MM.1S (cell line): ENCODE data around the gene ADAM19.

ENCODE experiments used
- DNase-seq: peaks from one replicate; pipeline ENCODE4 v3.0.0-alpha.2; 2015
- H2AFZ ChIP-seq: fragments of 300-600 bp; sonication (generic); 2 replicates; pipeline ENCODE4 v1.6.0; 2016; ENCODE audit warnings: antibody characterized with exemption, low read length
- H3F3A ChIP-seq: fragments of 300-600 bp; sonication (generic); 2 replicates; pipeline ENCODE4 v1.6.1; 2016; ENCODE audit warnings: mild to moderate bottlenecking, antibody characterized with exemption, low read length, moderate library complexity, mixed read lengths; ENCODE audit not compliant: insufficient read depth
- H3K27ac ChIP-seq: fragments of 300-600 bp; sonication (generic); 2 replicates; pipeline ENCODE4 v1.5.1; 2016; ENCODE audit warnings: mild to moderate bottlenecking, low read length
- H3K27me3 ChIP-seq: fragments of 300-600 bp; sonication (generic); replicated peaks from 2 replicates; pipeline ENCODE4 v1.6.0; 2016; ENCODE audit warnings: low read length; ENCODE audit not compliant: insufficient read depth
- H3K36me3 ChIP-seq: fragments of 300-600 bp; sonication (generic); replicated peaks from 2 replicates; pipeline ENCODE4 v1.6.1; 2016; ENCODE audit warnings: mild to moderate bottlenecking, low read length, mixed read lengths; ENCODE audit not compliant: insufficient read depth
- H3K4me1 ChIP-seq: fragments of 300-600 bp; sonication (generic); 2 replicates; pipeline ENCODE4 v1.6.1; 2016; ENCODE audit warnings: low read length, mixed read lengths
- H3K4me2 ChIP-seq: fragments of 300-600 bp; sonication (generic); 2 replicates; pipeline ENCODE4 v1.6.0; 2016; ENCODE audit warnings: low read depth, low read length
- H3K4me3 ChIP-seq: fragments of 300-600 bp; sonication (generic); 2 replicates; pipeline ENCODE4 v1.5.1; 2016; ENCODE audit warnings: low read length, mixed read lengths
- H3K79me2 ChIP-seq: fragments of 300-600 bp; sonication (generic); 2 replicates; pipeline ENCODE4 v1.6.1; 2016; ENCODE audit warnings: mixed run types, low read length, mixed read lengths
- H3K9ac ChIP-seq: fragments of 300-600 bp; sonication (generic); 2 replicates; pipeline ENCODE4 v1.6.1; 2016; ENCODE audit warnings: low read length, mixed read lengths
- H3K9me2 ChIP-seq: fragments of 300-600 bp; sonication (generic); replicated peaks from 2 replicates; pipeline ENCODE4 v1.6.1; 2016; ENCODE audit warnings: mild to moderate bottlenecking, low read length, mixed read lengths; ENCODE audit not compliant: insufficient read depth
- H3K9me3 ChIP-seq: fragments of 300-600 bp; sonication (generic); replicated peaks from 2 replicates; pipeline ENCODE4 v1.6.1; 2016; ENCODE audit warnings: mild to moderate bottlenecking, low read length, mixed read lengths; ENCODE audit not compliant: insufficient read depth
- H4K20me1 ChIP-seq: fragments of 300-600 bp; sonication (generic); 2 replicates; pipeline ENCODE4 v1.6.1; 2016; ENCODE audit warnings: mild to moderate bottlenecking, low read length, moderate library complexity, mixed read lengths; ENCODE audit not compliant: insufficient read depth
- EZH2 ChIP-seq: fragments of 300-600 bp; sonication (generic); optimal IDR thresholded peaks from 2 replicates; pipeline ENCODE3; 2017; ENCODE audit warnings: low read depth, mild to moderate bottlenecking, antibody characterized with exemption, low read length, mixed read lengths
- EZH2phosphoT487 ChIP-seq: fragments of 300-600 bp; sonication (generic); IDR thresholded peaks from 2 replicates; pipeline ENCODE4 v1.6.1; 2018; ENCODE audit warnings: antibody characterized with exemption, low read length
- TF ChIP-seq, protein P1 (sequence below): fragments of 300-600 bp; sonication (generic); IDR thresholded peaks from 2 replicates; pipeline ENCODE4 v1.5.1; 2016; ENCODE audit warnings: antibody characterized with exemption, low read length, mixed read lengths

ADAM19 gene

DNA sequence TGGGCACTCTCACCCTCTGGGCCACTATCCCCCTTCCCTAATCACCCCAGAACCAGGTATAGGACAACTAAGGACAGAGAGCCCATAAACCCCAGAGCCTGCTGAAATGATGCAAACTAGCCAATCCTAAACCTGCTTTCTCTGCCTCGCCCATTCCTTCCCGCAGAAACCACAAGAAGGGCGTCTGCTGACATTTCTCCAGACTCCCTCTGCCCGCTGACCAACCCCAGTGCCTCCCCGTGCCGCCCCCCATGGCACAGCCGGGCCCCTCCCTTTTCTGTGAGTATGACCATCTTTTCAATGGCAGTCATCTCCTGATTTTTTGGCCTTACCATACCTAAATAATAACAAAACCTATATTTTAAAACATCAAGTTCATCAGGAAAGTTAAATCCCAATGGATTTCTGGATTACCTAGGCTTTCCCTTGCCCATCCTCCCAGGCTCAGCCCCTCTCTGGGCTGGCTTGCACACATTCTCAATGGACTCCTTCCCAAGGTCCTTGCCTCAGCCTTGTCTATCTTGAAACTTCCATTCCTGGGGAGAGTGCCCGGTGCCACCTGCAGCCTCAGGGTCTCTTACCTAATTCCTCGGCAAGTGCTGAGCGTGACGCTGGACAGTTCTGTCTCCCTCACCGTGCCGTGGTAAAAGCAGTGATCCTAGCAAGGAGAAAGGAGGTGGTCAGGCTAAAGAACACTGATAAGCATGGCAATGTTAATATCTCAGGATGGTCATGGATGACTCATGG is 45.2 kb downstream of the ADAM19 start:
- DNase-seq: no peak
- Histone ChIP-seq H4K20me1 (no peaks in the 10 kb centered on the region), H3K79me2 (no peaks in the 10 kb centered on the region), H3K27me3 (no peaks in the 10 kb centered on the region), H3K9ac (no peak overlapping the region), H3K4me1 (no peaks in the 10 kb centered on the region), H3K9me3 (no peaks in the 10 kb centered on the region), H3K9me2 (no peaks in the 10 kb centered on the region), H3F3A (no peaks in the 10 kb centered on the region), H3K27ac (no peak overlapping the region), H3K4me3 (no peak overlapping the region), H3K4me2 (no peak overlapping the region), H3K36me3 (no peaks in the 10 kb centered on the region), H2AFZ (no peak overlapping the region)
- TF ChIP-seq EZH2phosphoT487: no peak
- TF ChIP-seq EZH2: no peak
- TF ChIP-seq, protein P1, sequence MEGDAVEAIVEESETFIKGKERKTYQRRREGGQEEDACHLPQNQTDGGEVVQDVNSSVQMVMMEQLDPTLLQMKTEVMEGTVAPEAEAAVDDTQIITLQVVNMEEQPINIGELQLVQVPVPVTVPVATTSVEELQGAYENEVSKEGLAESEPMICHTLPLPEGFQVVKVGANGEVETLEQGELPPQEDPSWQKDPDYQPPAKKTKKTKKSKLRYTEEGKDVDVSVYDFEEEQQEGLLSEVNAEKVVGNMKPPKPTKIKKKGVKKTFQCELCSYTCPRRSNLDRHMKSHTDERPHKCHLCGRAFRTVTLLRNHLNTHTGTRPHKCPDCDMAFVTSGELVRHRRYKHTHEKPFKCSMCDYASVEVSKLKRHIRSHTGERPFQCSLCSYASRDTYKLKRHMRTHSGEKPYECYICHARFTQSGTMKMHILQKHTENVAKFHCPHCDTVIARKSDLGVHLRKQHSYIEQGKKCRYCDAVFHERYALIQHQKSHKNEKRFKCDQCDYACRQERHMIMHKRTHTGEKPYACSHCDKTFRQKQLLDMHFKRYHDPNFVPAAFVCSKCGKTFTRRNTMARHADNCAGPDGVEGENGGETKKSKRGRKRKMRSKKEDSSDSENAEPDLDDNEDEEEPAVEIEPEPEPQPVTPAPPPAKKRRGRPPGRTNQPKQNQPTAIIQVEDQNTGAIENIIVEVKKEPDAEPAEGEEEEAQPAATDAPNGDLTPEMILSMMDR: no peak

DNA sequence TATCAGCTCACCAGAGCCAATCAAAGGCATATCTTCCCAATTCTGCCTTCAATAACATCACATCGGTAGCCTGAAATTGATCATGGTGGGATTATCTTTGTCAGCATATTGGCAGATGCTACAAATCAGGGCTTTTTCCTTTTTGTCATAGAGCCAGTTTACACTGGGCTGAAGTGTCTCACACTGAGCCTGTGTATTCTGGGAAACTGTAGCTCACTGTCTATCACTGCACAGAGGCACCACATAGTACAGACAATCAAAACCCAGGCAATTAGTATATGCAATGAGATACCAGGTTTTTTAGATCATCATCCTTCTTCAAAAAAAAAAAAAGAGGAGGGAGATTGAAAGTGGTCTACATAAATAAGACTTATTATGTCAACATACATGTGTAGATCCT is 46.6 kb downstream of the ADAM19 start:
- H3K9ac ChIP-seq: no peak overlapping the region
- H3K9me2 ChIP-seq: no peaks in the 10 kb centered on the region

DNA sequence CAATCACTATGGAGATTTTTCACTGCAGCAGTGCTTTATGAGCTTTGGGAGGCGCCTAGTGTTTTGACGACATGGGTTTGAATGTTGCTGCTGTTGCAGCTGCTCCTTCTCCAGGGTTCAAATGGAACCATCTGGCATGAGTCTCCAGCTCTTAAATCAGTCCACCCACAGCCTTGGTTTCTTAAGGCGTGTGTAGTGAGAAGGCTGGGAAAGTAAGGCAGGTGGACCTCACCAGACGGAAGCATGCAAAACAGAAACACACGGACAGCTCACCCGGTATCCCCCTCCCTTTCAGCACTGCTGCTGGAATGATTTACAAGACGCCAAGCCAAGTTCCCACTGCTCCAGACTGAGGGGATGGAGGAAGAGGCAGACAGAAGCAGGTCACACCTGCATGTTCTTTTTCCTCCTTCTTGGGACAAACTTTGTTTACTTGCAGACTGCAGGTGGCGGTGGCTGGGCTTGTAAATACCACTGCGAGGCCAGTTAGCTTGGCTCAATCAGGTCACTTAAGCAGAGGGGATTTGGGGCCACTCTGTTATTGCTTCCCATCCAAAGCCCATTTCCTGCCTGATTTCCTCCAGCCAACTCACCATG is 47.4 kb downstream of the ADAM19 start:
- no peaks in the 10 kb centered on the region for H4K20me1 ChIP-seq
- H3K27me3 ChIP-seq: no peaks in the 10 kb centered on the region
- TF ChIP-seq, protein P1: no peak
- TF ChIP-seq EZH2phosphoT487 (no peak), EZH2 (no peak)
- no peaks in the 10 kb centered on the region for H3K9me2 ChIP-seq
- H3K36me3 ChIP-seq: no peaks in the 10 kb centered on the region
- H2AFZ ChIP-seq: no peak overlapping the region
- no peak overlapping the region for H3K9ac ChIP-seq
- no peaks in the 10 kb centered on the region for H3K79me2 ChIP-seq
- no peaks in the 10 kb centered on the region for H3K9me3 ChIP-seq
- no peak for DNase-seq
- H3K27ac ChIP-seq: no peak overlapping the region
- H3F3A ChIP-seq: no peaks in the 10 kb centered on the region
- no peak overlapping the region for H3K4me3 ChIP-seq
- H3K4me1 ChIP-seq: no peaks in the 10 kb centered on the region
- H3K4me2 ChIP-seq: no peak overlapping the region

More for the DNA sequence above, 46.6 kb downstream of the ADAM19 start:
- H3K79me2 ChIP-seq: no peaks in the 10 kb centered on the region
- no peaks in the 10 kb centered on the region for H3K4me1 ChIP-seq
- TF ChIP-seq EZH2 (no peak), EZH2phosphoT487 (no peak)
- TF ChIP-seq, protein P1: no peak
- no peaks in the 10 kb centered on the region for H3K36me3 ChIP-seq
- no peak overlapping the region for H2AFZ ChIP-seq
- no peak overlapping the region for H3K4me3 ChIP-seq
- no peaks in the 10 kb centered on the region for H4K20me1 ChIP-seq
- H3K9me3 ChIP-seq: no peaks in the 10 kb centered on the region
- H3K27me3 ChIP-seq: no peaks in the 10 kb centered on the region
- no peak overlapping the region for H3K4me2 ChIP-seq
- no peak for DNase-seq
- no peaks in the 10 kb centered on the region for H3F3A ChIP-seq
- H3K27ac ChIP-seq: no peak overlapping the region
